ENCODE measurements around the gene PARL. TPM values are rescaled to one million over a fixed set of nuclear protein-coding genes. Genes with fewer than 3 reads are reported as not detected.

The PARL gene
- total RNA-seq, 1 experiment from 2014 or later: 69.2 TPM

DNA sequence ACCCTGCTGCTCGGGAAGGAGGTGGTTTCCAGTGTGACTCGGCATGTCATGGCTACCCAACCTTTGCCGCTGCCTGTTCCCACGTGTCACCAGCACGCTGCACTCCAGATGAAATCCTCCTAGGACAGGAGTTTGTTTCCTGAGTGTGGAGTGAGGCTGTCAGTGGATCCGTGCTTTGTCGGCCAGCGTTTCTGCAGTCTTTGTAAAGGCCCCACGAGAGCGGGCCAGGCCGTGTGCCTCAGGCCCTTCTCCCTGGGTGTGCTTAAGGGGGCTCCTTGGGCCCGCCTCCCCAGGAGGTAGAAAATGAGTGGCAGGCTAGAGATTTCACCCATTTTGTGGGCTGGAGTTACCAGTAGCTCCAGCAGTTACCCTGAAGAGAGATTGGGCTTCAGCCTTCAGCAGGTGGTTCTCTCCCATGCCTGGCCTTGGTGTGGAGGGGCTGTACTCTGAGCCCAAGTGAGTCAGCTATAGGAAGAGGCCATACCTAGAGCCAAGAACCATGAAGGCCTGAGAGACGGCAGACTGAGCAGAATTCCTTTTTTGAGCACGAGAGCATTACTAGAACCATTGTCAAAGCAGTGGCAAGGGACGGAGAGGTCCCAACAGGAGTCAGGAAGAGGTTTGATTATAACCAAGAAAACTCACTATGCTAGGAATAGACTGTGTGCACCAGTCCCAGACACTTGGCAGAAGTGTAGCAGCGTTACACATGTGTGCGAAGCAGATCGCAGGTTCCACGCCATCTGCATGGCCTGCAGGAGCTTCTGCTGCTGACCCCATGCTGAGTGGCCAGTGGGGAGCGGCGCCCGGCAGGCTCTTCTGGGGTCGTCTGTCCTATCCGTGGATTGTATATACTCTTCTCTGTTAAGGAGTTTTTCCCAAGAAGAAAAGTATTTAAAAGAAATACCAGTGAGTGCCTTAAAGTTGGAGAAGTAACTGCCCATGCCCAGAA lies 73.8 kb downstream of the PARL start:
- ATAC-seq (no peak), DNase-seq (no peak)
- no TSS peak for BruUV-seq (replicated peaks)
- Histone ChIP-seq H3K9ac (ENCODE audit: low read length) (no peak overlapping the region), H3K79me2 (ENCODE audit: low read length) (no peaks in the 10 kb centered on the region), H3F3A (ENCODE audit: low read length, unreplicated experiment) (no peaks in the 10 kb centered on the region), H3K36me3 (ENCODE audit: low read depth, low read length) (peaks cover 32% of the 10 kb centered on the region), H3K9me3 (ENCODE audit: low read length) (no peaks in the 10 kb centered on the region), H4K20me1 (ENCODE audit: low read length) (no peaks in the 10 kb centered on the region), H3K4me1 (ENCODE audit: insufficient read depth, low read length) (no peaks in the 10 kb centered on the region), H3K4me2 (ENCODE audit: low read length) (no peak overlapping the region), H2AFZ (ENCODE audit: low read length) (no peak overlapping the region), H3K4me3 (ENCODE audit: low read length) (no peak overlapping the region), H3K27ac (ENCODE audit: low read length) (no peak overlapping the region), H3K27me3 (ENCODE audit: low read length) (no peaks in the 10 kb centered on the region), H3K9me2 (replicated peaks; ENCODE audit: low read length) (no peaks in the 10 kb centered on the region)
- TF ChIP-seq, protein P1, sequence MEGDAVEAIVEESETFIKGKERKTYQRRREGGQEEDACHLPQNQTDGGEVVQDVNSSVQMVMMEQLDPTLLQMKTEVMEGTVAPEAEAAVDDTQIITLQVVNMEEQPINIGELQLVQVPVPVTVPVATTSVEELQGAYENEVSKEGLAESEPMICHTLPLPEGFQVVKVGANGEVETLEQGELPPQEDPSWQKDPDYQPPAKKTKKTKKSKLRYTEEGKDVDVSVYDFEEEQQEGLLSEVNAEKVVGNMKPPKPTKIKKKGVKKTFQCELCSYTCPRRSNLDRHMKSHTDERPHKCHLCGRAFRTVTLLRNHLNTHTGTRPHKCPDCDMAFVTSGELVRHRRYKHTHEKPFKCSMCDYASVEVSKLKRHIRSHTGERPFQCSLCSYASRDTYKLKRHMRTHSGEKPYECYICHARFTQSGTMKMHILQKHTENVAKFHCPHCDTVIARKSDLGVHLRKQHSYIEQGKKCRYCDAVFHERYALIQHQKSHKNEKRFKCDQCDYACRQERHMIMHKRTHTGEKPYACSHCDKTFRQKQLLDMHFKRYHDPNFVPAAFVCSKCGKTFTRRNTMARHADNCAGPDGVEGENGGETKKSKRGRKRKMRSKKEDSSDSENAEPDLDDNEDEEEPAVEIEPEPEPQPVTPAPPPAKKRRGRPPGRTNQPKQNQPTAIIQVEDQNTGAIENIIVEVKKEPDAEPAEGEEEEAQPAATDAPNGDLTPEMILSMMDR (conservative IDR thresholded peaks at IDR 0.05; ENCODE audit: low read depth, low read length): no peak
- TF ChIP-seq EZH2 (IDR thresholded peaks at IDR 0.05; ENCODE audit: low read length, unreplicated experiment) (no peak), EZH2phosphoT487 (IDR thresholded peaks at IDR 0.05; ENCODE audit: borderline replicate concordance, low read length) (no peak)
- intact Hi-C loops (cut with micrococcal nuclease): no loop called here
- CTCF ChIA-PET: no interaction called here
- POLR2A ChIA-PET (ENCODE audit: unreplicated experiment): no interaction called here

DNA sequence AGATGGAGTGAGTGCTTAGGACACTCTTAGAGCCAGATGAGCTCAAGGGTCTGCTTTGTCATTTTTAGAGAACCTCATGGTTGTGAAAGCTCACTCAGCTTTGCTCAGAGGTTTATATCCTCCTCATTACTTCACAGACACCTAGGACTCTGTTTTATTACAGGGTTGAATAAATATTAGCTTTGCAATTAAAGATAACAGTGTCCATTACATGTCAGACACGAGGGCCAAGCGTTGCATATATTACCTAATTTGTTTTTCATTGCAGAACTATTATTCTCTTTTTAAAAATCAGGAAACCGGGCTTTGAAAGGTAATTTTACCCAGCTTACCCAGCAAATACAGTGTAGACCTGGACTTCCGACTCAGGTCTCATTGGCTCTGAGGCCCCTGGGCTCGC lies 75.4 kb downstream of the PARL start:
- DNase-seq: no peak
- POLR2A ChIA-PET (ENCODE audit: unreplicated experiment): no interaction called here
- no TSS peak for BruUV-seq (replicated peaks)
- Histone ChIP-seq H3K4me2 (ENCODE audit: low read length) (no peak overlapping the region), H2AFZ (ENCODE audit: low read length) (no peak overlapping the region), H3K27ac (ENCODE audit: low read length) (no peak overlapping the region), H3K4me1 (ENCODE audit: insufficient read depth, low read length) (no peaks in the 10 kb centered on the region), H3K9me3 (ENCODE audit: low read length) (no peaks in the 10 kb centered on the region), H3K9ac (ENCODE audit: low read length) (no peak overlapping the region), H3K9me2 (replicated peaks; ENCODE audit: low read length) (no peaks in the 10 kb centered on the region), H3K36me3 (ENCODE audit: low read depth, low read length) (peaks cover 34% of the 10 kb centered on the region), H3K79me2 (ENCODE audit: low read length) (no peaks in the 10 kb centered on the region), H3K27me3 (ENCODE audit: low read length) (no peaks in the 10 kb centered on the region), H3K4me3 (ENCODE audit: low read length) (no peak overlapping the region), H3F3A (ENCODE audit: low read length, unreplicated experiment) (no peaks in the 10 kb centered on the region), H4K20me1 (ENCODE audit: low read length) (no peaks in the 10 kb centered on the region)
- ATAC-seq: peak; percentile 38; the same call in 1 of the 2 replicates
- CTCF ChIA-PET: interaction anchor here (0.7 kb wide), 1 partner anchor 485 kb away, joined by 3 read pairs; no protein-coding TSS in a partner anchor
- TF ChIP-seq, protein P1 (conservative IDR thresholded peaks at IDR 0.05; ENCODE audit: low read depth, low read length): no peak
- no peak for TF ChIP-seq EZH2 (IDR thresholded peaks at IDR 0.05; ENCODE audit: low read length, unreplicated experiment)
- intact Hi-C loops (cut with micrococcal nuclease): no loop called here

DNA sequence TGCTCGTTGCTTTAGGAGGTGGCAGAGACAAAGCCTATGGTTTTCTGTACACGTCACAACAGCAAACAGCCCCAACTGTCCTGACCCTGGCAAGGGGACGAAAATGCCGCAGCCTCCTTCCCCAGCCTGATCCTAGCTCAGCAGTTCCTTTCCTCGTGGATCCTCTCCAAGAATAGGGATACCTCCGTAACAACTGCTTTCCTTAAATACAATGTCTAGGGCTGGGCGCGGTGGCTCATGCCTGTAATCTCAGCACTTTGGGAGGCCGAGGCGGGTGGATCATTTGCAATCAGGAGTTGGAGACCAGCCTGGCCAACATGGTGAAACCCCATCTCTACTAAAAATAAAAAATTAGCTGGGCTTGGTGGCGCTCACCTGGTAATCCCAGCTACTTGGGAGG lies 76.3 kb downstream of the PARL start:
- intact Hi-C loops (cut with micrococcal nuclease): no loop called here
- Histone ChIP-seq H3F3A (ENCODE audit: low read length, unreplicated experiment) (no peaks in the 10 kb centered on the region), H3K4me1 (ENCODE audit: insufficient read depth, low read length) (no peaks in the 10 kb centered on the region), H3K9me3 (ENCODE audit: low read length) (no peaks in the 10 kb centered on the region), H3K27me3 (ENCODE audit: low read length) (no peaks in the 10 kb centered on the region), H4K20me1 (ENCODE audit: low read length) (no peaks in the 10 kb centered on the region), H3K36me3 (ENCODE audit: low read depth, low read length) (peaks cover 40% of the 10 kb centered on the region), H3K4me2 (ENCODE audit: low read length) (no peak overlapping the region), H3K27ac (ENCODE audit: low read length) (no peak overlapping the region), H3K4me3 (ENCODE audit: low read length) (no peak overlapping the region), H2AFZ (ENCODE audit: low read length) (no peak overlapping the region), H3K9me2 (replicated peaks; ENCODE audit: low read length) (no peaks in the 10 kb centered on the region), H3K9ac (ENCODE audit: low read length) (no peak overlapping the region), H3K79me2 (ENCODE audit: low read length) (no peaks in the 10 kb centered on the region)
- BruUV-seq (replicated peaks): no TSS peak
- ChIA-PET POLR2A (ENCODE audit: unreplicated experiment) (no interaction called here), CTCF (no interaction called here)
- no peak for DNase-seq
- TF ChIP-seq, protein P1 (conservative IDR thresholded peaks at IDR 0.05; ENCODE audit: low read depth, low read length): no peak
- TF ChIP-seq EZH2 (IDR thresholded peaks at IDR 0.05; ENCODE audit: low read length, unreplicated experiment) (no peak), EZH2phosphoT487 (IDR thresholded peaks at IDR 0.05; ENCODE audit: borderline replicate concordance, low read length) (no peak)
- no peak for ATAC-seq
